Measurements from ENCODE around the gene SND1.

SND1 gene

DNA sequence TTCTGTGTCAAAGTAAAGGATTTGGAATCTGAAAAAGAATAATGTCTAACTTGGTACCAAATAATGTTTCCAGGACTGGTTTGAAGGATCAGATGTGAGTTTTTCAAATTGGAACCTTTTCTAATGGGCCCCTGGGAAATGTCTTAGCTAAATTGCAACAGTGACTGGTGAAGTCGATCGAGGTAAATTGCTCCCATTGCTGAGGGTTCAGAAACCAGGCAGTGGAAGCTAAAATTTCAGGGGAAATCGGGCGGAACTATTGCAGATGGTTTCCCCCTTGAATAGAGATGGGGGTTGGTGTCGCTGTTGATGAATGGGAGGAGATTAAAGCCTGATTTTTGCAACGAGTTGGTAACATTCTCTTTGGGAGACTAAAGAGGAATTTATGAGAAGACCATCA lies 112.7 kb downstream of the SND1 start:
- H3K27me3 ChIP-seq (replicated peaks; ENCODE audit: control insufficient read depth, insufficient read depth, low read length): no peaks in the 10 kb centered on the region
- H3K4me3 ChIP-seq (replicated peaks; ENCODE audit: low read depth, low read length): no peak overlapping the region
- no peak for TF ChIP-seq CTCF (IDR thresholded peaks at IDR 0.05; ENCODE audit: insufficient read depth, low read length, poor library complexity, severe bottlenecking)
- H3K36me3 ChIP-seq (ENCODE audit: control insufficient read depth, insufficient read depth, low read length): no peaks in the 10 kb centered on the region
- no peak for DNase-seq (ENCODE audit: extremely low read depth, insufficient read length)

DNA sequence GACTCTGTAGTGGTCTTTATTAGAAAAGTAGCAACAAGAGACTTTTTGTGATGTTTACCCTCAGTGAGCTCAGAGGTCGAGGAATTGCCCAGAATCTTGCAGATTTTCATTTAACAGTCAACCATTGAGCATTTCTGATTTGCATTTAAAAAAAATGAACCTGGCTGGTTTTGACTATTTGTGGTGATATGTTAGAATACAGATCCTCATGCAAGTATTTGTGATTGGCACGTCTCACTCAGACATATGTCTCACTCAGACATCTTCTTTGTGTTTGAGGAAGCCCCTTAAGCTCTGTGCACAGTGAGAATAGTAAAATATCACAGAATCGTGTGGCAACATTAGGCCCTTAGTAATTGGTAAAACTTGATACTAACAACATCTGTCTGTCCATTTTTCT lies 113.2 kb downstream of the SND1 start:
- Histone ChIP-seq H3K36me3 (ENCODE audit: control insufficient read depth, insufficient read depth, low read length) (no peaks in the 10 kb centered on the region), H3K27me3 (replicated peaks; ENCODE audit: control insufficient read depth, insufficient read depth, low read length) (no peaks in the 10 kb centered on the region), H3K4me3 (replicated peaks; ENCODE audit: low read depth, low read length) (no peak overlapping the region)
- no peak for TF ChIP-seq CTCF (IDR thresholded peaks at IDR 0.05; ENCODE audit: insufficient read depth, low read length, poor library complexity, severe bottlenecking)
- no peak for DNase-seq (ENCODE audit: extremely low read depth, insufficient read length)

DNA sequence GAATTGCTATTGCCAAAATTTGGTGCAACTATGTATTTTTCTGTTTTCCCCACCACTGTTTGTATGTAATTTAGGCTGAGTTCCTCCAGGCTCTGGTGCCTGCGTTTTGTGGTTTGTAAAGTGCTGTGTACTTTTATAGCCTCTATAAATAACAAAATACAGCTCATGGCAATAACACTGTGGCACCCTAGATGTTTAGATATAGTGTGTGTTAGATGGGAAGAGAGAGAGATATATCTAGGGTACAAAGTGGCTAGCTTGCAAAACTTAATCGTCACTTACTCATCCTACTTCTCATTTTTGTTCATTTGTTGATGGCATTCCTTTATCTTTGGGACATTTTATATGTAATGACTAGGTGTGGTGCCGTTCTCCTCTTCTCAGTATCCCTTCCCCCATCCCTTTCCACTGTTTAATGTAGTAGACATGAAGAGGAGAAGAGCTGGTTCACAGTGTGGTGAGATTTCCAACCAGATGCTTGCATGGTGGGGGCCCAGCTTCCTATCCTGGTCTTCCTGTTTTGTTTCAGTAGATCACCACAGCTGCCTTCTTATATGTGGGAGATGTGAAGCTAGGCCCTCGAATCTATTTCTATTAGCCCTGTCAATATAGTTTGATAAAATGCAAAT lies 115.0 kb downstream of the SND1 start:
- no peak for TF ChIP-seq CTCF (IDR thresholded peaks at IDR 0.05; ENCODE audit: insufficient read depth, low read length, poor library complexity, severe bottlenecking)
- DNase-seq (ENCODE audit: extremely low read depth, insufficient read length): no peak
- Histone ChIP-seq H3K27me3 (replicated peaks; ENCODE audit: control insufficient read depth, insufficient read depth, low read length) (no peaks in the 10 kb centered on the region), H3K36me3 (ENCODE audit: control insufficient read depth, insufficient read depth, low read length) (no peaks in the 10 kb centered on the region), H3K4me3 (replicated peaks; ENCODE audit: low read depth, low read length) (no peak overlapping the region)

- H3K27me3 ChIP-seq (replicated peaks; ENCODE audit: control insufficient read depth, insufficient read depth, low read length): no peaks in the 10 kb centered on the region
- no peak for DNase-seq (ENCODE audit: extremely low read depth, insufficient read length)
- no peak overlapping the region for H3K4me3 ChIP-seq (replicated peaks; ENCODE audit: low read depth, low read length)
- no peak for TF ChIP-seq CTCF (IDR thresholded peaks at IDR 0.05; ENCODE audit: insufficient read depth, low read length, poor library complexity, severe bottlenecking)
- H3K36me3 ChIP-seq (ENCODE audit: control insufficient read depth, insufficient read depth, low read length): no peaks in the 10 kb centered on the region
These were observed 116.2 kb downstream of the SND1 start for GRCh38 chr7:127768241-127768640.

- no peaks in the 10 kb centered on the region for H3K36me3 ChIP-seq (ENCODE audit: control insufficient read depth, insufficient read depth, low read length)
- DNase-seq (ENCODE audit: extremely low read depth, insufficient read length): no peak
- no peaks in the 10 kb centered on the region for H3K27me3 ChIP-seq (replicated peaks; ENCODE audit: control insufficient read depth, insufficient read depth, low read length)
- no peak for TF ChIP-seq CTCF (IDR thresholded peaks at IDR 0.05; ENCODE audit: insufficient read depth, low read length, poor library complexity, severe bottlenecking)
- no peak overlapping the region for H3K4me3 ChIP-seq (replicated peaks; ENCODE audit: low read depth, low read length)
These were observed 117.1 kb downstream of the SND1 start for GRCh38 chr7:127769137-127769536.
